IMR-90 (cell line): ENCODE results near the gene ATP9B. TPM values are rescaled to one million over a fixed set of nuclear protein-coding genes. Genes with fewer than 3 reads are reported as not detected.

Experiments
- ATAC-seq: fragments of 200-7000 bp; cut with Tn5 transposase; 2 replicates; pipeline ENCODE4 v1.9.1; 2020; ENCODE audit warnings: low read depth, mild to moderate bottlenecking, moderate library complexity
- BruUV-seq: library from RNA; stranded (reverse); fragments of 400-500 nt; replicated peaks from 2 replicates; lab custom pipeline; 2021; lab: Mats Ljungman, UMichigan
- CTCF ChIA-PET: fragments of 300-600 bp; formaldehyde crosslinking; extraction: SDS; loops from one replicate; lab custom pipeline; 2021; ENCODE audit warnings: antibody characterized with exemption; lab: Yijun Ruan, JAX
- POLR2A ChIA-PET: fragments of 300-600 bp; sonication (Branson Sonifier 250); formaldehyde crosslinking; loops from one replicate; lab custom pipeline; 2022; ENCODE audit warnings: antibody characterized with exemption; ENCODE audit not compliant: unreplicated experiment; lab: Charles Lee
- DNase-seq: peaks from one replicate; pipeline ENCODE4 v3.0.0; 2013
- H2AFZ ChIP-seq: replicated peaks from 2 replicates; pipeline ENCODE3; 2013; ENCODE audit warnings: low read length, mild to moderate bottlenecking; ENCODE audit not compliant: poor library complexity
- H2AK5ac ChIP-seq: 2 replicates; pipeline ENCODE4 v1.6.1; 2013; ENCODE audit warnings: low read depth, low read length, inconsistent platforms
- H2AK9ac ChIP-seq: replicated peaks from 2 replicates; pipeline ENCODE3; 2013; ENCODE audit warnings: mild to moderate bottlenecking, low read depth, low read length, moderate library complexity; ENCODE audit not compliant: poor library complexity
- H2BK120ac ChIP-seq: 2 replicates; pipeline ENCODE4 v1.6.1; 2013; ENCODE audit warnings: low read depth, low read length, inconsistent platforms
- H2BK15ac ChIP-seq: 3 replicates; pipeline ENCODE4 v1.6.1; 2013; ENCODE audit warnings: low read depth, low read length, inconsistent platforms
- H2BK20ac ChIP-seq: 2 replicates; pipeline ENCODE4 v1.6.1; 2013; ENCODE audit warnings: low read depth, mild to moderate bottlenecking, inconsistent platforms, low read length, moderate library complexity
- H2BK5ac ChIP-seq: 2 replicates; pipeline ENCODE4 v1.6.1; 2013; ENCODE audit warnings: mild to moderate bottlenecking, low read depth, low read length, inconsistent platforms; ENCODE audit not compliant: poor library complexity, severe bottlenecking
- H3K14ac ChIP-seq: replicated peaks from 2 replicates; pipeline ENCODE4 v1.6.1; 2013; ENCODE audit warnings: low read depth, low read length, inconsistent platforms
- H3K18ac ChIP-seq: 2 replicates; pipeline ENCODE4 v1.6.1; 2013; ENCODE audit warnings: low read depth, low read length, control low read depth
- H3K23ac ChIP-seq: 2 replicates; pipeline ENCODE4 v1.6.1; 2013; ENCODE audit warnings: low read depth, low read length, inconsistent platforms
- H3K27ac ChIP-seq: 2 replicates; pipeline ENCODE4 v1.5.1; 2013; ENCODE audit warnings: mild to moderate bottlenecking, control low read depth, low read length; ENCODE audit not compliant: insufficient read depth
- H3K27me3 ChIP-seq: 2 replicates; pipeline ENCODE4 v1.6.1; 2013; ENCODE audit warnings: low read length; ENCODE audit not compliant: control insufficient read depth, insufficient read depth
- H3K36me3 ChIP-seq: 2 replicates; pipeline ENCODE4 v1.6.1; 2013; ENCODE audit warnings: low read length, mixed read lengths; ENCODE audit not compliant: control insufficient read depth, insufficient read depth
- H3K4ac ChIP-seq: 2 replicates; pipeline ENCODE4 v1.6.1; 2013; ENCODE audit warnings: low read depth, low read length, inconsistent platforms
- H3K4me1 ChIP-seq: 2 replicates; pipeline ENCODE4 v1.6.1; 2013; ENCODE audit warnings: low read length, mixed read lengths; ENCODE audit not compliant: control insufficient read depth, insufficient read depth
- H3K4me2 ChIP-seq: 2 replicates; pipeline ENCODE4 v1.6.1; 2013; ENCODE audit warnings: low read depth, mild to moderate bottlenecking, control low read depth, low read length, moderate library complexity
- H3K4me3 ChIP-seq: 2 replicates; pipeline ENCODE4 v1.5.1; 2013; ENCODE audit warnings: low read depth, mild to moderate bottlenecking, control low read depth, low read length, moderate library complexity; ENCODE audit not compliant: insufficient read depth
- H3K56ac ChIP-seq: 2 replicates; pipeline ENCODE4 v1.6.1; 2013; ENCODE audit warnings: low read length, inconsistent platforms; ENCODE audit not compliant: insufficient read depth; ENCODE audit errors: extremely low read depth
- H3K79me1 ChIP-seq, 2 experiments: 2 replicates each; pipeline ENCODE4 v1.6.1; 2013; ENCODE audit warnings: low read length in 2 of 2, inconsistent platforms in 1 of 2, low read depth in 1 of 2
- H3K9ac ChIP-seq: 2 replicates; pipeline ENCODE4 v1.6.1; 2013; ENCODE audit warnings: low read depth, low read length, control low read depth
- H3K9me1 ChIP-seq: 2 replicates; pipeline ENCODE4 v1.6.1; 2013; ENCODE audit warnings: low read length, inconsistent platforms; ENCODE audit not compliant: insufficient read depth
- H3K9me3 ChIP-seq: 2 replicates; pipeline ENCODE4 v1.6.1; 2013; ENCODE audit warnings: low read length; ENCODE audit not compliant: control insufficient read depth, insufficient read depth
- H4K20me1 ChIP-seq: 2 replicates; pipeline ENCODE4 v1.6.1; 2013; ENCODE audit warnings: low read length, inconsistent platforms; ENCODE audit not compliant: insufficient read depth
- H4K5ac ChIP-seq: 2 replicates; pipeline ENCODE4 v1.6.1; 2013; ENCODE audit warnings: mild to moderate bottlenecking, low read depth, low read length, control low read depth
- H4K8ac ChIP-seq, 2 experiments: 2 replicates each; pipeline ENCODE4 v1.6.1; 2013; ENCODE audit warnings: low read depth in 2 of 2, low read length in 2 of 2, control low read depth in 1 of 2, inconsistent platforms in 1 of 2
- H4K91ac ChIP-seq: 2 replicates; pipeline ENCODE4 v1.6.1; 2013; ENCODE audit warnings: low read depth, low read length, inconsistent platforms; ENCODE audit not compliant: insufficient read depth
- RAD21 ChIP-seq: IDR thresholded peaks from 2 replicates; pipeline ENCODE4 v1.6.1; 2012; ENCODE audit warnings: low read length, improper control_type of control experiment
- WGBS, 2 experiments: methylation state at CpG; one replicate each; pipeline versions ENCODE4 v1.1.5 to v1.1.7; 2013; ENCODE audit warnings: missing lambda C conversion rate in 2 of 2; ENCODE audit not compliant: insufficient read length in 1 of 2; ENCODE audit errors: extremely low coverage in 2 of 2; 5-methylcytosine and 5-hydroxymethylcytosine counted together
- dilution Hi-C: fragments of 300-500 bp; cut with HindIII; formaldehyde crosslinking; loops from one replicate; pipeline ENCODE4 v1.14.3; 2018; ENCODE audit warnings: low sequenced_read_pairs; ENCODE audit not compliant: unreplicated experiment
- in situ Hi-C: fragments of 300-500 bp; cut with MboI; formaldehyde crosslinking; loops from 3 replicates; pipeline ENCODE4 v1.14.3; 2019; ENCODE audit warnings: low sequenced_read_pairs, inconsistent platforms, mixed read lengths
- intact Hi-C: fragments of 100-400 bp; cut with micrococcal nuclease; formaldehyde crosslinking; loops from 2 replicates; pipeline ENCODE4 v1.10.0; 2022
- polyA plus RNA-seq, 3 experiments: library from polyadenylated mRNA; depleted of rRNA; stranded (reverse); fragments of >200 nt; gene quantifications; 2 replicates each; pipeline ENCODE4 v1.2.3, GENCODE V29; 2012; ENCODE audit warnings: low replicate concordance in 1 of 3
- total RNA-seq: library from RNA; depleted of rRNA; stranded (reverse); fragments of >200 nt; gene quantifications from 2 replicates; pipeline ENCODE4 v1.2.3, GENCODE V29; 2012

ATP9B gene
- total and polyA plus RNA-seq, 2 of the 4 experiments (the other 2 are of a cell fraction): 11.0 to 11.5 TPM

GRCh38 chr18:79372991-79373390, 303.8 kb downstream of the ATP9B start:
- Histone ChIP-seq H4K5ac (no peak overlapping the region), H3K9me1 (no peaks in the 10 kb centered on the region; the same call in 1 of the 2 replicates), H3K14ac (no peak overlapping the region), H2AK5ac (no peak overlapping the region), H3K23ac (no peak overlapping the region), H2BK5ac (no peak overlapping the region), H3K4ac (no peak overlapping the region), H3K4me1 (no peaks in the 10 kb centered on the region), H4K91ac (no peak overlapping the region), H3K36me3 (peaks cover 11% of the 10 kb centered on the region), H4K20me1 (no peaks in the 10 kb centered on the region), H2AK9ac (no peak overlapping the region), H2BK15ac (no peak overlapping the region), H3K18ac (no peak overlapping the region), H3K27ac (no peak overlapping the region), H4K8ac (no peak overlapping the region), H2BK120ac (no peak overlapping the region), H3K27me3 (no peaks in the 10 kb centered on the region), H2BK20ac (no peak overlapping the region), H3K56ac (no peak overlapping the region), H3K79me1 (no peaks in the 10 kb centered on the region), H3K9me3 (no peaks in the 10 kb centered on the region), H2AFZ (no peak overlapping the region), H3K9ac (no peak overlapping the region), H3K4me2 (no peak overlapping the region), H3K4me3 (no peak overlapping the region)
- no TSS peak for BruUV-seq
- ATAC-seq (no peak), DNase-seq (no peak)
- POLR2A ChIA-PET: no interaction called here
- intact Hi-C loops: no loop called here
- dilution Hi-C loops: no loop called here
- CTCF ChIA-PET: no interaction called here
- in situ Hi-C loops: no loop called here
- no CpG with 5 or more reads among the region's 2 CpGs for WGBS, 2 experiments
- TF ChIP-seq RAD21: no peak
